Measurements from ENCODE around the gene MYO5C.
A peak's percentile ranks its signal among the peaks of the same experiment; 100 is the strongest.

Gene MYO5C

DNA sequence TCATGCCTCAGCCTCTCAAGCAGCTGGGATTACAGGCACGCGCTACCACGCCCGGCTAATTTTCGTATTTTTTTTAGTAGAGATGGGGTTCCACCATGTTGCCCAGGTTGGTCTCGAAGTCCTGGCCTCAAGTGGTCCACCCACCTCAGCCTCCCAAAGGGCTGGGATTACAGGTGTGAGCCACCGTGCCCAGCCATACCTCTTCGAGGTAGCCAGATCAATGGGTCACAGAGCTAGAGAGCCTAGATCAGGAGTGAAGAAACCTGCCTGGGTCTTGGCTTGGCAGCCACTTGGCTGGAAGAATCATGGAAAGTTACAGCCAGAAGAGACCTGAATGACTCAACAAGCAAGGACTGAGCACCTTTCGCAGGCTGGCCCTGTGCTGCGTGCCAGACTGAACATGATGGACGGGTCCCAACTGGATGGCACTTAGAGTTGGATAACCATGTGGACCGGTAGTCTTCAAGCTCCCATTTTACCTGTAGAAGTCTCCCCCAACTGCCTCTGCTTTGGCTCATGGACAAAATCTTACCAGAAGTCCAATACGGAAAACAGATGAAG is 134.1 kb downstream of the MYO5C start:
- no peak overlapping the region for H3K4me3 ChIP-seq (ENCODE audit: low read depth, low read length)
- no peak for DNase-seq (ENCODE audit: low read depth)
- TF ChIP-seq, protein P1, sequence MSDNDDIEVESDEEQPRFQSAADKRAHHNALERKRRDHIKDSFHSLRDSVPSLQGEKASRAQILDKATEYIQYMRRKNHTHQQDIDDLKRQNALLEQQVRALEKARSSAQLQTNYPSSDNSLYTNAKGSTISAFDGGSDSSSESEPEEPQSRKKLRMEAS (IDR thresholded peaks at IDR 0.05; ENCODE audit: low read depth, low read length) = no peak
- TF ChIP-seq POLR2A (IDR thresholded peaks at IDR 0.05; ENCODE audit: extremely low read depth, insufficient read length) (no peak), MYC (IDR thresholded peaks at IDR 0.05; ENCODE audit: low read depth, low read length) (no peak)
- TF ChIP-seq, protein P2, sequence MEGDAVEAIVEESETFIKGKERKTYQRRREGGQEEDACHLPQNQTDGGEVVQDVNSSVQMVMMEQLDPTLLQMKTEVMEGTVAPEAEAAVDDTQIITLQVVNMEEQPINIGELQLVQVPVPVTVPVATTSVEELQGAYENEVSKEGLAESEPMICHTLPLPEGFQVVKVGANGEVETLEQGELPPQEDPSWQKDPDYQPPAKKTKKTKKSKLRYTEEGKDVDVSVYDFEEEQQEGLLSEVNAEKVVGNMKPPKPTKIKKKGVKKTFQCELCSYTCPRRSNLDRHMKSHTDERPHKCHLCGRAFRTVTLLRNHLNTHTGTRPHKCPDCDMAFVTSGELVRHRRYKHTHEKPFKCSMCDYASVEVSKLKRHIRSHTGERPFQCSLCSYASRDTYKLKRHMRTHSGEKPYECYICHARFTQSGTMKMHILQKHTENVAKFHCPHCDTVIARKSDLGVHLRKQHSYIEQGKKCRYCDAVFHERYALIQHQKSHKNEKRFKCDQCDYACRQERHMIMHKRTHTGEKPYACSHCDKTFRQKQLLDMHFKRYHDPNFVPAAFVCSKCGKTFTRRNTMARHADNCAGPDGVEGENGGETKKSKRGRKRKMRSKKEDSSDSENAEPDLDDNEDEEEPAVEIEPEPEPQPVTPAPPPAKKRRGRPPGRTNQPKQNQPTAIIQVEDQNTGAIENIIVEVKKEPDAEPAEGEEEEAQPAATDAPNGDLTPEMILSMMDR (IDR thresholded peaks at IDR 0.05; ENCODE audit: low read depth, low read length) = no peak

DNA sequence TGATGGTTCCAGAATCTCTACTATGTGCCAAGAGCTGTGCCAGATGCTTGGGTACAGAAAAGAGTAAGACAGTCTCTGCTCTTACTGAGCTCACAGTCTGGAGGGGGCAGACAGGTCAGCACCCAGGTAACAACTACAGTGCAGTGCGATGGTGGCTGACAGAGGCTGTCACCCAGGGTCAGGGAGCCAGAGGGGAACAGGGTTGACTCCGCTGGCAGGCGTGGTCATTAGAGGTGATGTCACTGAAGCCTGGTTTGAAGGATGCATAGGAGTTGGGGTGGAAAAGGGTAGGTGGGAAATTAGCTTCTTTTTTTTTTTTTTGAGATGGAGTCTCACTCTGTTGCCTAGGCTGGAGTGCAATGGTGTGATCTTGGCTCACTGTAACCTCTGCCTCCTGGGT is 136.0 kb downstream of the MYO5C start:
- no peak for DNase-seq (ENCODE audit: low read depth)
- TF ChIP-seq, protein P1 (IDR thresholded peaks at IDR 0.05; ENCODE audit: low read depth, low read length) = no peak
- TF ChIP-seq POLR2A (IDR thresholded peaks at IDR 0.05; ENCODE audit: extremely low read depth, insufficient read length) (no peak), MYC (IDR thresholded peaks at IDR 0.05; ENCODE audit: low read depth, low read length) (no peak)
- TF ChIP-seq, protein P2 (IDR thresholded peaks at IDR 0.05; ENCODE audit: low read depth, low read length) = no peak
- no peak overlapping the region for H3K4me3 ChIP-seq (ENCODE audit: low read depth, low read length)

DNA sequence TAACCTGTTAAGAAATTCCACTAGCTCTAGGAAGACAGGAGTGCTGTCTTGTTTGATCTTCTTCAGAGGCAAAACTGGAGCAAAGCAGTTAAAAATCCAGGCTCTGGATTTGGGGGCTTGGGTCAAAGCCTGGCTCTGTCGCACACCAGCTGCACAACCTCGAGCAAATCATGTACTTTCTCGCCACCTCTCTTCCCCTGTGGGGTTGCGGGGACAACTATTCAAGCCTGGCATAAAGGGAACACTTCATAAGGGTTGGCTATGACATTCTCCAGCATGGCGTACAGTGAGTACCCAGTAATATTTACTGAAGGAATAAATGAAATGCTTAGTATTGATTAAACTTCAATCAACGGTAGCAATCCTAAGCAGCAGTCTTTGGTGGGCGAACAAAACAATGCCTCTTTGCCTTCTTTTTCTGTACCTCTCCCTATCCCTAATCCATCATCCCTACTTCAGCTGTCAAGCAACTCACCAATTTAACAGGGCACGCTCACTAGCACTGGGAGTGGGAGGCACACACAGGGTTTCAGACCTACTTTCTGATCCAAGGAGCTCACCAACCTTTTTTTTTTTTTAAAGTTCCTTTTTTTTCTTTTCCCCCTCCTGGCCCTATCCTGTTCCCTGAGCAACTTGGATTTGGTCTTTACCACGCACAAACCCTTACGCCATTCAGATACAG is 137.4 kb downstream of the MYO5C start:
- no peak overlapping the region for H3K4me3 ChIP-seq (ENCODE audit: low read depth, low read length)
- TF ChIP-seq, protein P2 (IDR thresholded peaks at IDR 0.05; ENCODE audit: low read depth, low read length) = no peak
- TF ChIP-seq MYC (IDR thresholded peaks at IDR 0.05; ENCODE audit: low read depth, low read length) (no peak), POLR2A (IDR thresholded peaks at IDR 0.05; ENCODE audit: extremely low read depth, insufficient read length) (no peak)
- TF ChIP-seq, protein P1 (IDR thresholded peaks at IDR 0.05; ENCODE audit: low read depth, low read length) = no peak
- DNase-seq (ENCODE audit: low read depth) = no peak

DNA sequence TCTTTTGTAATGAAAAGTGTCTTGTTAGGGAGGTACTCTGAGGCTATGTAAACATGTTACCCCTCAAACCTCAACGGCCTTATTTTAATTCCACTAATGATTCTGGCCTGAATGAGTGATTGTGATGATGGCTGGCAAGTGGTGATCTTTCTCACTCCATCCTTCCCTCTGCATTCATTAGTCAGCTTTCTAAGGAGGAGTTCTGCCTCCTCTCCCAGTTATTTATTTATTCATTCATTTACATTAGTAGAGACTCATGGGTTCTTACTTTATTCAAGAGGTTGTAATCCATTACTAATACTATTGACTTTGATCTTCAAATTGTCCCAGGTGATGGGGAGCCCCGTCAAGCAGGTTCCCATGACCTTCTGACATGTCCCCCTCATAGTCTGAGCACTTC is 139.7 kb downstream of the MYO5C start:
- no peak for TF ChIP-seq POLR2A (IDR thresholded peaks at IDR 0.05; ENCODE audit: extremely low read depth, insufficient read length)
- TF ChIP-seq, protein P1 (IDR thresholded peaks at IDR 0.05; ENCODE audit: low read depth, low read length) = no peak
- no peak for TF ChIP-seq MYC (IDR thresholded peaks at IDR 0.05; ENCODE audit: low read depth, low read length)
- TF ChIP-seq, protein P2 (IDR thresholded peaks at IDR 0.05; ENCODE audit: low read depth, low read length) = no peak
- DNase-seq (ENCODE audit: low read depth) = no peak
- no peak overlapping the region for H3K4me3 ChIP-seq (ENCODE audit: low read depth, low read length)

DNA sequence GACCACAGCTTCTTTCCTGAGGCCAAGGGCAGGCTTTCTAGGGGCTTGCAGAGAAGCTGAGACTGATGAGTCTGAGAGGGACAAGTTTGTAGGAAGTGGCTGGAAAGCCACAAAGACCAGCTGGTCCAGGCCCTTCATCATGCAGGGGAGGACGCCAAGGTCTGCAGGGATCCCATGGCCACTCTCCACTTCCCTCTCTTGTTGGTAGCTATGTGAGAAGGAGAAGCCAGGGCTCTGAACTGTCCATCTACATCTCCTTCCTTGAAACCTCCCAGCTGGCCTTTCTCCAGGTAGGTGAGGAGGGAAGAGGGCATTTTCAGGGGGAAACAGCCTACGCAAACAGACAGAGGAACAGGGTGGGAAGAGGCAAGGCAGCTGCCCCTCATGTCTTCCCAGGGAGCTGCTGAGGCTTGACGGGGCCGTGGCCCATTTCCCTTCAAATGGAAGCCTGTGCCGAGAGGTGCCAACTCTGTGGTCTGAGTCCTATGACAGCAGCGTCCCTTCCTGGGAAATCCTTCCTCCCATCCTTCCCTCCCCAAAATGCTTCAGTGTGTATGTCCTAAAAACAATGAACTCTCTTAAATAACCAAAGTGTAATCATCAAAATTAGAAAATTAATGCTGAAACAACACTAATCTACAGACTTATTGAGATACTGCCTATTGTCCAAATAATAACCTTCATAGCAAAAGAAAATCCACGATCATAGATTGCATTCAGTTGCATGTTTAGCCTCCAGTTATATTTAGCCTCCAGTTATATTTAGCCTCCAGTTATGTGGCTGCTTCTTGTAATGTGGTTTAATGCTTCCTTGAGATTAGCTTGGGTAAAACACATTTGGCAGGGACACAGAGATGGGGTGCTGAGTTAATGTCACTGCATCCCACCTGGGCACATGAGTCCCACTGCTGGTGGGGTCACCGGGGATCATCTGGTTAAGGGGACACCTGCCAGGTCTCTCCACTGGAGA is 140.4 kb downstream of the MYO5C start:
- TF ChIP-seq, protein P1 (IDR thresholded peaks at IDR 0.05; ENCODE audit: low read depth, low read length) = 0 out of 2 replicates have a peak, but pooled peaks have one; percentile 14
- TF ChIP-seq MYC (IDR thresholded peaks at IDR 0.05; ENCODE audit: low read depth, low read length) (no peak), POLR2A (IDR thresholded peaks at IDR 0.05; ENCODE audit: extremely low read depth, insufficient read length) (no peak)
- peak; percentile 67 for DNase-seq (ENCODE audit: low read depth)
- no peak overlapping the region for H3K4me3 ChIP-seq (ENCODE audit: low read depth, low read length)

Data from NB4 (cell line).